ENCODE measurements around the gene HMCN1. TPM values are rescaled to one million over a fixed set of nuclear protein-coding genes. Genes with fewer than 3 reads are reported as not detected.

Gene HMCN1
- polyA plus RNA-seq (ENCODE audit: insufficient read length in 4 of 4): 10 to 100 TPM; 49.0 to 58.8 (median 51.4) TPM

DNA sequence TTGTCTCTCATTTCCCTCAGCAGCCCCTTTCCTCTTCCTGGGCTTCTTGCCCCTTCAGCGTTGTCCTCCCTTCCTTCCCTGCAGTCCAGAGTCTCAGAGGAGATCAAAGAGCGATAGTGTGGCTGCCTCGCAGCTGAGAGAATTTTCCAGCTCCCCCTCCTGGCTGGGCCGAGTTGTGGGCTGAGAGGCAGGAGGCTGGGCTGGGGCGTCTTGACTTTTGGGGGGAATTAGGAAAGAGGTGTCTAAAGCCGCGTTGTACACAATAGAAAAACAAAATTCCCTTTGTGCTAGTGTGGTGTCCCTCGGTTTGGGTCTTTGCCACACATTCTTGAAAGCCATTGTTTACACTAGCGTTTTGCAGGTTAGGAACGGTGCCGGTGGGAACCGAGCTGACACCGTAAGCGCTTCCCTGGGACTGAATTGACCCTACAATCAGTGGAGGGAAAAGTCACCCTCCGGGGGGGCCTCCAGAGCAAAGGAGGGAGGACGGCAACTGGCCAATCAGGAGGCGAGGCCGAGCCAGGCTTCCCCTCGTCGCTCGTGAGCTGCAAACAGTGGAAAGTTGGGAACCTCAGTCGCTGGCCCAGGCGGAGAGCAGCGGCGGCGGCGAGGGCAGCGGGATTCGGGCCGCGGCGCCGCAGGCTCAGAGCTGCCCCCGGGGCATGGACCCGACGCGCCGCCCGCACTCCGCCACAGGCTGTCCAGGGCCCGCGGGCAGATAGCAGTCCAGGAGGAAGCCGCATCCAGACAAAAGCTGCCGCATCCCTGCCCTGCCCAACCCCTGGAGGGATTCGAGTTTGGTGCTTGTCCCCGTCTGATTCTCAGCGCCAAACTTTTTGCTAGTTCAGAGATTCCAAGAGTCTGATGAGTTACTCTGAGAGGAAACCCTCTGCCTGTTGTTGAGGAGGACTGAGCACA, at the start of gene HMCN1:
HMCN1 (plus strand) TSS at position 574 of the 918 bp plus-strand sequence. CDS start 389 bp downstream, outside the sequence.
- DNase-seq (ENCODE audit: low read depth in 4 of 4, low spot score in 2 of 4): peak; percentile 52 to 82 (median 68)

DNA sequence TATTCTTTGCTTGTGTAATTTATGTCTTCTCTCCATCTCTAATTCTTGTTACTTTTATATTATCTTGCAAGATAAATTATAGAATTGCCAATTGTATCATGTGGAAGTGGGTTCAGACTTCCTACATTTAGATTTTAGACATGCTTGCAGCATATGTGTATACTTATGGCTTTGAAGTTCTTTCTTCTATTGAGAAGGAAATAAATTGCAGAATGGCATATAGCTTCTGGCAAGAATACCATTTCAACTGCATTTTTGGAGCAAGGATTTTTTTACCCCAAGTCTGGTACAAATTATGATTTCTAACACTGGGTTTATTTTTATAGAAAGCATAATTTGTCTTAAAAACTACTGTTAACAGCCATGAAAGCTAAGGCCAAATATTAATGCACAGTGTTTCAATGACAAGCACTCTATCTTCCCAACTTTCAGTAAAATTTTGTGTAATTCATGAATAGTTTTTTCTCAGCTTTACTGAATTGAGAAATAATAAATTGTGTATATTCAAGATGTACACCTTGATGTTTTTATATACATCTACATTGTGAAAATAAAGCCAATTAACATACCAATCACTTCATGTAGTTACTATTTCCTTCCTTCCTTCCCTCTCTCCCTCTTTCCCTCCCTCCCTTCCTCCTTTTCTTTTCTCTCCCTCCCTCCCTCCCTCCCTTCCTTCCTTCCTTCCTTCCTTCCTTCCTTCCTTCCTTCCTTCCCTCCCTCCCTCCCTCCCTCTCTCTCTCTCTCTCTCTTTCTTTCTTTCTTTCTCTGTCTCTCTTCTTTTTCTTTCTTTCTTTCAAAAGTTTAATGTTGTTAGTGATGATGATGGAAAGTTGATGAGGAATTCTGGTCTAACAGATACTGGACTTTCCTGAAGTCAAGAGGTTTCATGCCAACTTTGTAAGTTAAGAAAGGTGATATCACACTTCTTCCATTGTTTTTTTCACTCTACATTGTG, 47.1 kb upstream of the HMCN1 start:
- DNase-seq (ENCODE audit: low read depth in 4 of 4, low spot score in 2 of 4): no peak

DNA sequence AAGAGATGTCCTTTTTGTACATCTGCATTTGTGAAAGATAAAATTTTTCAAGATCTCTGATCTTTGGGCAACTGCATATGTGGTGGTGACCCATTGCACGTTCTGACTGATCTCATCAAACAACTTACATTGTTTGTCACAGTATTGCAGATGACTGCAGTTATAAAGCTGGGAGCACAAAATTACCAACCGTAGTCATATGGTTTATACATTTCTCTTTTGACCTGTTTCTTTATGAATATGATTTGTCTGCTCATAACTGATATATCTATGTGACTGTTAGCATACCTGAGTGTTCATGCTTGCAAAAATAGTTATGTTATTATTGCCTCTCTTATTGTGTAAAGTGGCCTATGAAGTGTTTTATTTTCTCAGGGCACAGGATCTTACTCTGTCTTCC, 43.7 kb upstream of the HMCN1 start:
- DNase-seq (ENCODE audit: low read depth in 4 of 4, low spot score in 2 of 4): no peak

GRCh38 chr1:185693654-185694053, 40.5 kb upstream of the HMCN1 start:
- no peak for DNase-seq (ENCODE audit: low read depth in 4 of 4, low spot score in 2 of 4)

DNA sequence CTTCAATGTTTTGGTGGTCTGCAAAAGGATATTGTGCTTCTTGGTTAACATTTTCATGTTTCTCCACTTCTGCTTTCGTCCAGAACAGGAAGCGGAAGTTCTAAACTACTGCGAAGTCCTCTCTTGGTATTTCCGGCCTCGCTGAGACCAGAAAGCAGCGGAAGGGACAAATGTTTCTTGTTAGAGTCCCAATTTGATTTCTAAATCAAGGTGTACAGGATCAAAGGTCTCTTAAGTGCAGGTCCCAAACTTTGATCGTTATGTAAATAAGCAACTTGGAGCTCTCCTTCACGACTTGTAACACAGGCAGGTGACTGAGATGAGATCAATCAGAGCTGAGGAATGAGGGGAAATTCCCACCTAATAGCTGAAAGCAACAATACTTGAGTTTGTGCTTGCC, 40.1 kb upstream of the HMCN1 start:
- no peak for DNase-seq (ENCODE audit: low read depth in 4 of 4, low spot score in 2 of 4)

- DNase-seq (ENCODE audit: low read depth in 4 of 4, low spot score in 2 of 4): no peak
Measured at GRCh38 chr1:185695299-185695698, 38.9 kb upstream of the HMCN1 start.

GRCh38 chr1:185696422-185697150, 37.6 kb upstream of the HMCN1 start:
- no peak for DNase-seq (ENCODE audit: low read depth in 4 of 4, low spot score in 2 of 4)

- no peak for DNase-seq (ENCODE audit: low read depth in 4 of 4, low spot score in 2 of 4)
Measured at GRCh38 chr1:185699874-185700273, 34.3 kb upstream of the HMCN1 start.

DNA sequence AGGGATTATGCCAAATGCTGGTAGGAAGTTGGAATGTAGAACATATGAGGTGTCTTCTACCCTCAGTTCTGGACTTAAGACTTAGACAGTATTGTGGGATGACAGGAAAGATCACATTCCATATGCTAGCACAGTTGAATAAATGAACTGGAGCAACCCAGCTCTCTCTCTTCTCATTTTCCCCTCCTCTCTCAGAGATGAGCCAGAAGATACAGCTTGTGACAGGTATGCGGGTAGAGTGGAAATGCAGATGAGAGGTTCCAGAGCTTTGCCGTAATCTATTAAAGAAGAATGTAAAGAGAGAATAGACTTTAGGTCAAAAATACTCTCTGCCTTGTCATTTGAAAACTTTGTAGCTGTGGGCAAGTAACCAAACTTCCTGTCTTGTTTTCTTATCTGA, 32.5 kb upstream of the HMCN1 start:
- DNase-seq (ENCODE audit: low read depth in 4 of 4, low spot score in 2 of 4): no peak

DNA sequence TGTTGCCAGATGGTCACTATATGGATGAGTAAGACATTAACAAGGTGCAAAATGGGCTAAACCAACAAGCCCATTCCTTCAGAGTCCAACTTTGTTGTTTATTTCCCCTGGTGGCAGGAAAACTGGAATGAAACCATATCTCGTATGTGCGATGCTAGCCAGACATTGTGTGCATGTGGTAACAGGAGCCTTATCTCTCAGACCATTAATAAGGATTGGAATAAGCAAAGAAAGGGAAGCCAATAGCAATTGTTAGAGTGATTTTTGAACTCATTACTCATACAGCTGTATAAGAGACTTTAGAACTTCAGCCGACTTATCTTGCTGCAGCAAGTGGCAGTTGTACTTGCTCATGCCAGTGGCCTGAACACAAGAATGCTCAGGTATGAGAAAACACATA, 30.0 kb upstream of the HMCN1 start:
- no peak for DNase-seq (ENCODE audit: low read depth in 4 of 4, low spot score in 2 of 4)

DNA sequence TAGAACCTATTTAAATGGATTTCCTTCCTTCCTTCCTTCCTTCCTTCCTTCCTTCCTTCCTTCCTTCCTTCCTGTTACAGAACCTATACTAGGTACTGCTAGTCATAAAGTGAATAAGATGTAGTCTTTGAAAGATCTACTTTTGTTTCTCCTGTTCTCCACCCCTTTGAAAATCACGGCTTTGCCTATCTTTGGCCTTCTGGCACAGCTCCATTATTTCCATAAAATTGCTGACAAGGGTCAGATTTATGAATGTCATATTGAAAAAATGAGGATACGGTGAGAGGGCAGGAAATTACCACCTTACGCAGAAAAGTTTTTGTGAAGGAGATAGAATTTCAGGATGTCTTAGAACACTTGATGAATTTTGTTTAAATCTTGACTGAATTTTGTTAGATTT, 18.1 kb upstream of the HMCN1 start:
- DNase-seq (ENCODE audit: low read depth in 4 of 4, low spot score in 2 of 4): no peak

GRCh38 chr1:185719021-185719420, 15.2 kb upstream of the HMCN1 start:
- no peak for DNase-seq (ENCODE audit: low read depth in 4 of 4, low spot score in 2 of 4)

- DNase-seq (ENCODE audit: low read depth in 4 of 4, low spot score in 2 of 4): peak in 3 of 4 donors; percentile 9 to 56 (median 14)
Measured at GRCh38 chr1:185720633-185721272, 13.4 kb upstream of the HMCN1 start.

DNA sequence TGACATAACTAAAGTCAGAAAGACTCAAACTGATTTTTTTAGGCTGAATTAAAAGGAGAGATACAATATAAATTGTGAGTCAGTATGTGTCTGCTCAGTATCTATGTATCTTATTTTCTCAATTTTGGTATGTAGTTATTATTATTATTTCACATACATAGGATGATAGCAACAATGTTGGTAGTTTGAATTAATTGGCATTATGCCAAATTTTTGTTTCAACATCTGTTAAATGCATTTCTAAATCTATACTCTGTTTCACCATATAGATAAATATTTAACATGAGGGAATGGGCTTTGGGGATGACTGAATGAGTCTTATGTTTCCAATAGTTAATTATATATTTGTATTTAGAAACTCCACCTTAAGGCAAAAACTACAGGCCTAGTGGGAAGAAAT, 12.6 kb upstream of the HMCN1 start:
- DNase-seq (ENCODE audit: low read depth in 4 of 4, low spot score in 2 of 4): no peak

DNA sequence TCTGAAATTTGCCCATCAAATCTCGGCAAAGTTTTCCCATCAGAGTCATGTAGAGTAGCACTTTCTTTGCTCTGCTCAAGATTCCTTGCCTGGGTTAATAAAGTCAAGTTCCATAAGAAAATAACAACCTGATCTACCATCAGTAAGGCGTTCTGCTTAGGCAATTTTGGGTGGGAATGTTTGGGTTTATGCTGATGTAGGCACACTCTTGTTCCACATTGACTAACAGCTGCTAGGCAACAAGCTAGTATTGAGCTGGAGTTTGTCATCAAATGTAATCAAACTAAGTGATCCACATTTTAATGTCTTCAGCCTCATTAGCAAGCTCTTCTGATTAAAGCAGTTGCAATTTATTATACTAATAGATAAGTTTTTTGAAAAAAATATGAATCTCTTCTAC, 12.1 kb upstream of the HMCN1 start:
- no peak for DNase-seq (ENCODE audit: low read depth in 4 of 4, low spot score in 2 of 4)

GRCh38 chr1:185727726-185728125, 6.5 kb upstream of the HMCN1 start:
- no peak for DNase-seq (ENCODE audit: low read depth in 4 of 4, low spot score in 2 of 4)

GRCh38 chr1:185731446-185731845, 2.7 kb upstream of the HMCN1 start:
- DNase-seq (ENCODE audit: low read depth in 4 of 4, low spot score in 2 of 4): no peak

DNA sequence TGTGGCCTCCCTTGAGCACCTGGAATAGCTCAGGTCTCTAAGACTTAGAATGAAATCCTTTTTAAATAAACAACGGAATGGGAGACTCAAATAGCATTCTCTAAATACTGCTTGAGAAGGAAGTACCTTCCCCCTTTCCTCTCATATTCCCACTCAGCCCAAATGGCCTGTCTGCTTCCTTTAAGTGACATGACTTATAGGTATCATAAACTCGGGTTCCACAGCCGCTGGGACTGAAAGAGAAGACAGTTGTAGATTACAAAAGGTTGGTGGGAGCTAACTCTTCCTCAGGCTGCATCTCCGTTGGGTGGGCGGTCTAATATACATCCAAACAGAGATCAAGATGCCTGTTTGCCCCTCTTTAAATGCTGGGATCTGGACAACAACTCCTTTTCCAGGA, 1.2 kb upstream of the HMCN1 start:
- DNase-seq (ENCODE audit: low read depth in 4 of 4, low spot score in 2 of 4): peak; percentile 30 to 55 (median 45)

- DNase-seq (ENCODE audit: low read depth in 4 of 4, low spot score in 2 of 4): peak; percentile 5 to 48 (median 29)
Measured at GRCh38 chr1:185734929-185735700, 924 bp downstream of the HMCN1 start.
